Measurements from ENCODE around the gene C9orf72. TPM values are rescaled to one million over a fixed set of nuclear protein-coding genes. Genes with fewer than 3 reads are reported as not detected.
A peak's percentile ranks its signal among the peaks of the same experiment; 100 is the strongest.

Gene C9orf72
- total and polyA plus RNA-seq, 2 donors from 2014 or later = 5.6 to 16.1 TPM

- DNase-seq = peak; percentile 84 to 92 (median 91)
- Histone ChIP-seq H3K36me3 (ENCODE audit: control insufficient read depth in 2 of 3, insufficient read depth in 3 of 3, low read length in 3 of 3) (peaks cover 0 to 2% (median 0%) of the 10 kb centered on the region in 3 donors), H3K27me3 (ENCODE audit: control insufficient read depth, insufficient read depth, low read length) (no peaks in the 10 kb centered on the region), H3K4me3 (ENCODE audit: low read length in 3 of 3) (peak overlapping the region; percentile 77 to 89 (median 83)), H3K9ac (ENCODE audit: low read length in 3 of 3) (peak overlapping the region; percentile 63 to 81 (median 77)), H3K9me3 (ENCODE audit: control insufficient read depth in 2 of 3, insufficient read depth in 1 of 3, low read length in 3 of 3) (no peaks in the 10 kb centered on the region), H3K27ac (ENCODE audit: low read depth in 2 of 2, low read length in 2 of 2) (peak overlapping the region; percentile 82), H3K4me1 (ENCODE audit: control insufficient read depth in 2 of 3, insufficient read depth in 2 of 3, low read depth in 1 of 3, low read length in 3 of 3) (peaks cover 0 to 7% (median 4%) of the 10 kb centered on the region in 3 donors)
- peak; percentile 10 for TF ChIP-seq CTCF (IDR thresholded peaks at IDR 0.05; ENCODE audit: borderline replicate concordance, extremely low read depth, insufficient read depth)
- FAIRE-seq = peak; percentile 19
- intact Hi-C loops (cut with DNase I) = loop anchor here (10.0 kb wide), 1 partner anchor 193 kb away; no protein-coding TSS in a partner anchor
These were observed 45.0 kb downstream of the C9orf72 start for GRCh38 chr9:27528076-27528885.

- TF ChIP-seq CTCF (IDR thresholded peaks at IDR 0.05; ENCODE audit: borderline replicate concordance, extremely low read depth, insufficient read depth) = no peak
- intact Hi-C loops (cut with DNase I) = loop anchor here (10.0 kb wide), 1 partner anchor 193 kb away; no protein-coding TSS in a partner anchor
- Histone ChIP-seq H3K4me3 (ENCODE audit: low read length in 3 of 3) (peak overlapping the region; percentile 67 to 89 (median 83)), H3K36me3 (ENCODE audit: control insufficient read depth in 2 of 3, insufficient read depth in 3 of 3, low read length in 3 of 3) (peaks cover 0 to 2% (median 0%) of the 10 kb centered on the region in 3 donors), H3K27me3 (ENCODE audit: control insufficient read depth, insufficient read depth, low read length) (no peaks in the 10 kb centered on the region), H3K9me3 (ENCODE audit: control insufficient read depth in 2 of 3, insufficient read depth in 1 of 3, low read length in 3 of 3) (no peaks in the 10 kb centered on the region), H3K9ac (ENCODE audit: low read length in 3 of 3) (peak overlapping the region; percentile 14 to 77 (median 54)), H3K4me1 (ENCODE audit: control insufficient read depth in 2 of 3, insufficient read depth in 2 of 3, low read depth in 1 of 3, low read length in 3 of 3) (peaks cover 0 to 7% (median 4%) of the 10 kb centered on the region in 3 donors), H3K27ac (ENCODE audit: low read depth in 2 of 2, low read length in 2 of 2) (peak overlapping the region; percentile 82)
- DNase-seq (peak in 1 of 5 donors; percentile 11), FAIRE-seq (no peak)
These were observed 45.6 kb downstream of the C9orf72 start for GRCh38 chr9:27527702-27528075.

GRCh38 chr9:27524236-27524635, 49.0 kb downstream of the C9orf72 start, which contains the start of gene IFNK:
IFNK (plus strand) TSS chr9:27524290; CDS start chr9:27524337, 47 bp downstream.
- DNase-seq (no peak), FAIRE-seq (no peak)
- no peak for TF ChIP-seq CTCF (IDR thresholded peaks at IDR 0.05; ENCODE audit: borderline replicate concordance, extremely low read depth, insufficient read depth)
- Histone ChIP-seq H3K27me3 (ENCODE audit: control insufficient read depth, insufficient read depth, low read length) (no peaks in the 10 kb centered on the region), H3K4me3 (ENCODE audit: low read length in 3 of 3) (no peak within 1 kb of the TSS), H3K27ac (ENCODE audit: low read depth in 2 of 2, low read length in 2 of 2) (no peak within 1 kb of the TSS), H3K4me1 (ENCODE audit: control insufficient read depth in 2 of 3, insufficient read depth in 2 of 3, low read depth in 1 of 3, low read length in 3 of 3) (peaks cover 0 to 7% (median 4%) of the 10 kb centered on the region in 3 donors), H3K36me3 (ENCODE audit: control insufficient read depth in 2 of 3, insufficient read depth in 3 of 3, low read length in 3 of 3) (peaks cover 0 to 2% (median 0%) of the 10 kb centered on the region in 3 donors), H3K9me3 (ENCODE audit: control insufficient read depth in 2 of 3, insufficient read depth in 1 of 3, low read length in 3 of 3) (no peaks in the 10 kb centered on the region), H3K9ac (ENCODE audit: low read length in 3 of 3) (no peak within 1 kb of the TSS)
- intact Hi-C loops (cut with DNase I) = loop anchor here (10.0 kb wide), 1 partner anchor 189 kb away; no protein-coding TSS in a partner anchor
